Gastrocnemius medialis (tissue), 4 donors: ENCODE results near the gene CAMTA1. TPM values are rescaled to one million over a fixed set of nuclear protein-coding genes. Genes with fewer than 3 reads are reported as not detected.

Source experiments
- ATAC-seq, 2 donors: fragments of 150-250 bp; one replicate each; pipeline ENCODE4 v1.9.1; 2016
- DNase-seq, 2 donors: peaks; one replicate each; pipeline ENCODE4 v3.0.0-alpha.2; 2019
- H3K27ac ChIP-seq, 4 donors: fragments of 200-600 bp; sonication (generic); 1 replicate in 1 of 4; 2 replicates in 3 of 4; pipeline ENCODE4 v1.5.1; 2016 to 2018; ENCODE audit warnings: mild to moderate bottlenecking in 2 of 4, moderate library complexity in 1 of 4
- H3K27me3 ChIP-seq, 3 donors: fragments of 200-600 bp; sonication (generic) in 2 of 3; 1 replicate in 1 of 3; 2 replicates in 2 of 3; pipeline versions ENCODE4 v1.5.1 to v1.6.0; 2016 to 2019; ENCODE audit warnings: mild to moderate bottlenecking in 1 of 3, moderate library complexity in 1 of 3
- H3K36me3 ChIP-seq, 2 donors: fragments of 200-600 bp; sonication (generic) in 1 of 2; one replicate each; pipeline ENCODE4 v1.5.1; 2017 to 2018
- H3K4me1 ChIP-seq, 2 donors: fragments of 200-600 bp; sonication (generic) in 1 of 2; one replicate each; pipeline ENCODE4 v1.5.1; 2016 to 2017; ENCODE audit warnings: mild to moderate bottlenecking in 2 of 2
- H3K4me3 ChIP-seq, 4 donors: fragments of 200-600 bp; sonication (generic) in 3 of 4; 1 replicate in 1 of 4; 2 replicates in 3 of 4; pipeline ENCODE4 v1.5.1; 2016 to 2019; ENCODE audit warnings: mild to moderate bottlenecking in 2 of 4
- H3K9me3 ChIP-seq, 3 donors: fragments of 200-600 bp; sonication (generic) in 2 of 3; 1 replicate in 1 of 3; 2 replicates in 2 of 3; pipeline ENCODE4 v1.5.1; 2016 to 2019
- POLR2A ChIP-seq, 2 donors: fragments of 450-650 bp; IDR thresholded peaks; one replicate each; pipeline ENCODE4 v1.6.1; 2017; ENCODE audit warnings: antibody characterized with exemption in 2 of 2, mild to moderate bottlenecking in 2 of 2, moderate library complexity in 2 of 2
- in situ Hi-C, 4 donors: fragments of 200-750 bp; cut with MboI; loops; one replicate each; pipeline versions ENCODE4 v1.15.0 to v1.8.0; 2017; ENCODE audit warnings: low sequenced_read_pairs in 4 of 4
- intact Hi-C: fragments of 100-400 bp; cut with DNase I; formaldehyde crosslinking; loops from one replicate; pipeline ENCODE4 v1.15.1; 2023; ENCODE audit warnings: low total_unique reads
- total RNA-seq, 4 donors: library from RNA; depleted of rRNA; stranded (reverse); fragments of >200 nt; gene quantifications; one replicate each; pipeline versions ENCODE4 v1.1.0 to v1.2.3, GENCODE V29; 2016
- TF ChIP-seq, protein P1 (sequence below), 5 experiments: fragments of 450-650 bp in 3 of 5; fragments of 200-600 bp in 2 of 5; sonication (generic) in 2 of 5; IDR thresholded peaks in 4 of 5; conservative IDR thresholded peaks in 1 of 5; 1 replicate in 4 of 5; 2 replicates in 1 of 5; pipeline ENCODE4 v1.5.1; 2016 to 2019; ENCODE audit warnings: antibody characterized with exemption in 5 of 5, mild to moderate bottlenecking in 3 of 5, moderate library complexity in 3 of 5

Gene CAMTA1
- total RNA-seq, 4 donors from 2014 or later = 60.5 to 113 (median 70.4) TPM

DNA sequence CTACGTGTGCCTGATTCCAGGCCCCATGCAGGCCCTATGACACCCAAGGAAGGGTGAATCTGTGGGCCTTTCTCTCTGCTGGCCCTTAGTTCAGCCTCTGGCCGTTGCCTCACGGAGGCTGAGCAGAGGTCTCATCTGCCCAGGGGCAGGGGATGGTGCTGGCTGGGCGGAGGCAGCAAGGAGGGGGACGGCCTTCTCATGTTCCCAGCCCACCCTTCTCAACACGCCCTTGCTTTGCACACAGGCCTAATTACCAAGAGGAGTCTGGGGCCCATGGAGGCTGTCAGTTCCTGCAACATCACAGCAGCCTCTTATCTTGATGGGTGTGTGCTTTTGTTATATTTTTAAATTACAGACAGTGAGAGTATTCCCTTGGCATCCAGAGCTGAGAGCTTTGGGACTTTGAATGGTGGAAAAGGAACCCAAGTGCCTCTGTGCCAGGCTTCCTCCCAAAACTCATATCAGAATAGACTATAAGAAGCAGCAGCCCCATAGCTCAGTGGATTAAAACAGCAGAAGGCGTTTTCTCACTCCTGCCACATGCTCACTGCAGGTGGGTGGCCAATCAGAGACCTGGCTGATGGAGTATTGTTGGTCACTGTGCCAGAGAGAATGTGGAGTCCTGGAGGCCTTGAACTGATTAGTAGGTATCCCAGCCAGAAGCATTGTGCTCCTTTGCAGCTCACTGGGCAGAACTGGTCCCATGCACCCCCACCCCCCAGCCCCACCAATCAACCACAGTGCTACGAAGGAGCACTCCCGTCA lies 164.9 kb downstream of the CAMTA1 start:
- no peak for ATAC-seq
- intact Hi-C loops (no loop called here), in situ Hi-C loops (no loop called here)
- H3K27me3 ChIP-seq = no peaks in the 10 kb centered on the region
- no peaks in the 10 kb centered on the region for H3K36me3 ChIP-seq
- DNase-seq = no peak
- no peaks in the 10 kb centered on the region for H3K9me3 ChIP-seq
- H3K4me1 ChIP-seq = no peaks in the 10 kb centered on the region
- no peak overlapping the region for H3K4me3 ChIP-seq
- TF ChIP-seq, protein P1, sequence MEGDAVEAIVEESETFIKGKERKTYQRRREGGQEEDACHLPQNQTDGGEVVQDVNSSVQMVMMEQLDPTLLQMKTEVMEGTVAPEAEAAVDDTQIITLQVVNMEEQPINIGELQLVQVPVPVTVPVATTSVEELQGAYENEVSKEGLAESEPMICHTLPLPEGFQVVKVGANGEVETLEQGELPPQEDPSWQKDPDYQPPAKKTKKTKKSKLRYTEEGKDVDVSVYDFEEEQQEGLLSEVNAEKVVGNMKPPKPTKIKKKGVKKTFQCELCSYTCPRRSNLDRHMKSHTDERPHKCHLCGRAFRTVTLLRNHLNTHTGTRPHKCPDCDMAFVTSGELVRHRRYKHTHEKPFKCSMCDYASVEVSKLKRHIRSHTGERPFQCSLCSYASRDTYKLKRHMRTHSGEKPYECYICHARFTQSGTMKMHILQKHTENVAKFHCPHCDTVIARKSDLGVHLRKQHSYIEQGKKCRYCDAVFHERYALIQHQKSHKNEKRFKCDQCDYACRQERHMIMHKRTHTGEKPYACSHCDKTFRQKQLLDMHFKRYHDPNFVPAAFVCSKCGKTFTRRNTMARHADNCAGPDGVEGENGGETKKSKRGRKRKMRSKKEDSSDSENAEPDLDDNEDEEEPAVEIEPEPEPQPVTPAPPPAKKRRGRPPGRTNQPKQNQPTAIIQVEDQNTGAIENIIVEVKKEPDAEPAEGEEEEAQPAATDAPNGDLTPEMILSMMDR (IDR thresholded peaks at IDR 0.05 in 4 of 5, conservative IDR thresholded peaks at IDR 0.05 in 1 of 5) = no peak
- no peak for TF ChIP-seq POLR2A (IDR thresholded peaks at IDR 0.05)
- H3K27ac ChIP-seq = no peak overlapping the region

DNA sequence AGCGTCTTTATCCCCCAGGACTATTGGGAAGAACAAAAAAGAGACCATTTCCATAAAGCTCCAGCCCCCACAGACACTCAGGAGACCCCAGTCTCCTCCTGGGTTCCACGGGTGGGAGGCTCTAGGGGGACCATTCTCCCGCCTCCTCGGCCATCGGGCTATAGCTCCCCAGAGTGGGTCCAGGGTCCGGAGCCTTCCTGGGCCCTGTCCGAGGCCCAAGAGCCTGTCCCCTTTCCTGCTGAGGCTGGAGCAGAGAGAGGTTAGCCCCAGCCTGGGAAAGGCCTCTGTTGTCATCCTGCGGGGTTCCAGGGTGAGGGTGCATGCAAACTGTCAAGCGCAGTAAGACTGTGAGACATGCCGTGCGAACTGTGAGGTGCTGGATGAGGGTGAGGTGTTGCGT lies 166.3 kb downstream of the CAMTA1 start:
- intact Hi-C loops (no loop called here), in situ Hi-C loops (no loop called here)
- DNase-seq (no peak), ATAC-seq (no peak)
- H3K36me3 ChIP-seq = no peaks in the 10 kb centered on the region
- no peaks in the 10 kb centered on the region for H3K9me3 ChIP-seq
- H3K27ac ChIP-seq = no peak overlapping the region
- no peaks in the 10 kb centered on the region for H3K27me3 ChIP-seq
- TF ChIP-seq POLR2A (IDR thresholded peaks at IDR 0.05) = no peak
- TF ChIP-seq, protein P1 (IDR thresholded peaks at IDR 0.05 in 4 of 5, conservative IDR thresholded peaks at IDR 0.05 in 1 of 5) = no peak
- H3K4me3 ChIP-seq = no peak overlapping the region
- no peaks in the 10 kb centered on the region for H3K4me1 ChIP-seq

DNA sequence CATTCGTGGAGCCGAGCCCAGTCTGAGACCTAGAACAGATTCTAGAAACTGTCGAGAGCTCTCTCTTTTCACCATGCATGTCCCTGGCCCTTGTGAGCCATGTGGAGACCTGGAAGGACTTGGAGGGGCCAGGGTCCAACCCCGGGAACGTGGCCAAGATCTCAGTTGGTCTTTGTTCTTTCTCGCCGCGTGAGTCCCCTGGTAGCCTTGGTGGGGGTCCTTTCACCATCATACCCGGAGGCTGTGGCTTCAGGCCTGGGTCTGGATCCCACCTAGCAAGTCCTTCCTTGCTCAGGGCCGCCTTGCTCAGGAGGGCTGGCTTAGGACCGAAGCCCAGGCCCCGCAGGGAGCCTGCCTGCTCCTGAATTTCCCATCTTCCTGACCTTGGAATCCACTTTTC lies 168.0 kb downstream of the CAMTA1 start:
- in situ Hi-C loops = no loop called here
- DNase-seq = no peak
- intact Hi-C loops = no loop called here
- TF ChIP-seq POLR2A (IDR thresholded peaks at IDR 0.05) = no peak
- TF ChIP-seq, protein P1 (IDR thresholded peaks at IDR 0.05 in 4 of 5, conservative IDR thresholded peaks at IDR 0.05 in 1 of 5) = no peak
- H3K27me3 ChIP-seq = no peaks in the 10 kb centered on the region
- H3K36me3 ChIP-seq = no peaks in the 10 kb centered on the region
- H3K4me3 ChIP-seq = no peak overlapping the region
- no peaks in the 10 kb centered on the region for H3K4me1 ChIP-seq
- ATAC-seq = no peak
- H3K9me3 ChIP-seq = no peaks in the 10 kb centered on the region
- H3K27ac ChIP-seq = no peak overlapping the region

DNA sequence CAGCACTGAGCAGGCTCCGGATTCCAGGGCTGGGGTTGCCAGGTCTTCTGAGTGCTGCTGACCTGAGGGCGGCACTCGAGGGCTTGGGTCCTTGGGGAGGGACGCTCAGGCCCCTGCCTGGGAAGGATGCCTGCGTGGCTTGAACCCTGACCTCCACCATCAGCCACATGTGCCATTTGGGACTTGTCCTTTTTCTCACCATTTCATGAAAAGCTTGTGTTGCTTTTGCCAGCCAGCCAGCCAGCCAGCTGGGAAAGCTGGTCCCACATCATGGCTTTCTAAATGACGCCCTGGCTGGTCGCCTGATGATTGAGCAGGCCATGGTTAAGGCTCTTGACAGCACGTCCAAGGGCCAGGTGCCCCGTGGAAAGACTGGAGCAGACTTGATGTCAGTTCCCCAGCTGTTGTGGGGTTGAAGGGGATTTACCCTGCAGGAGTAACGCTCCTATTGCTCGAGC lies 168.7 kb downstream of the CAMTA1 start:
- no peak for DNase-seq
- in situ Hi-C loops = no loop called here
- no peaks in the 10 kb centered on the region for H3K4me1 ChIP-seq

More for the DNA sequence above, 168.7 kb downstream of the CAMTA1 start:
- H3K9me3 ChIP-seq = no peaks in the 10 kb centered on the region
- no peak for ATAC-seq
- TF ChIP-seq, protein P1 (IDR thresholded peaks at IDR 0.05 in 4 of 5, conservative IDR thresholded peaks at IDR 0.05 in 1 of 5) = no peak
- no peak for TF ChIP-seq POLR2A (IDR thresholded peaks at IDR 0.05)
- no peak overlapping the region for H3K27ac ChIP-seq
- H3K27me3 ChIP-seq = no peaks in the 10 kb centered on the region
- intact Hi-C loops = no loop called here
- H3K36me3 ChIP-seq = no peaks in the 10 kb centered on the region
- no peak overlapping the region for H3K4me3 ChIP-seq
